Measurements from ENCODE around the gene DUSP8.

Gene DUSP8

GRCh38 chr11:1553808-1554594 is 18.1 kb downstream of the DUSP8 start:
- no peak overlapping the region for H3K4me3 ChIP-seq (ENCODE audit: low read depth, low read length)
- no peak for TF ChIP-seq CTCF (IDR thresholded peaks at IDR 0.05; ENCODE audit: borderline replicate concordance, insufficient read depth, low read depth, low read length)

- no peak overlapping the region for H3K4me3 ChIP-seq (ENCODE audit: low read depth, low read length)
- TF ChIP-seq CTCF (IDR thresholded peaks at IDR 0.05; ENCODE audit: borderline replicate concordance, insufficient read depth, low read depth, low read length) = no peak
Measured at GRCh38 chr11:1549338-1550330, 22.4 kb downstream of the DUSP8 start.

- H3K4me3 ChIP-seq (ENCODE audit: low read depth, low read length) = no peak overlapping the region
- no peak for TF ChIP-seq CTCF (IDR thresholded peaks at IDR 0.05; ENCODE audit: borderline replicate concordance, insufficient read depth, low read depth, low read length)
Measured at GRCh38 chr11:1548221-1549070, 23.6 kb downstream of the DUSP8 start.

- no peak for TF ChIP-seq CTCF (IDR thresholded peaks at IDR 0.05; ENCODE audit: borderline replicate concordance, insufficient read depth, low read depth, low read length)
- H3K4me3 ChIP-seq (ENCODE audit: low read depth, low read length) = no peak overlapping the region
Measured at GRCh38 chr11:1547467-1548098, 24.5 kb downstream of the DUSP8 start.

- TF ChIP-seq CTCF (IDR thresholded peaks at IDR 0.05; ENCODE audit: borderline replicate concordance, insufficient read depth, low read depth, low read length) = peak; percentile 78
- no peak overlapping the region for H3K4me3 ChIP-seq (ENCODE audit: low read depth, low read length)
Measured at GRCh38 chr11:1546536-1547466, 25.3 kb downstream of the DUSP8 start.

Data from GM12875 (cell line).